HG02885 (cell line): ENCODE results near the gene SCMH1.

Experiments used
- ATAC-seq: cut with Tn5 transposase; IDR thresholded peaks from one replicate; pipeline ENCODE4 v1.9.1; 2021; ENCODE audit warnings: mild to moderate bottlenecking; ENCODE audit not compliant: unreplicated experiment, poor library complexity

Gene SCMH1

DNA sequence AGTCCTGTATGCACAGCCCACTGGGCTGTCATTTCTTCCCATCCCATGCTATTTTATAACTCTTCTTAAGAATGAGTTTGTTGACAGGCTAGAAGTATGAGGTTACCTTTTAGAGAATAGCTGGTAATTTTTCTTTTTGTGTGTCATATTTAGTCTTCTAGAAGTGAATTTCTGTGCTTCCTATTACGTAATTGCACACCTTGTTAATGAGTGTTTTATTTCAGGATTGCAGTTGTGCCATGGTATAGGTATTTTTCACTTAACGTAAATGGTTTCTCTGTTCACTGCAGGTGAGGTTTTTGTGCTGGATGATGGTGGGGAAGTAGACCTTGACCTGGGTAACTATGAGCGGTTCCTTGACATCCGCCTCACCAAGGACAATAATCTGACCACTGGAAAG, 257.6 kb downstream of the SCMH1 start:
- no peak for ATAC-seq

DNA sequence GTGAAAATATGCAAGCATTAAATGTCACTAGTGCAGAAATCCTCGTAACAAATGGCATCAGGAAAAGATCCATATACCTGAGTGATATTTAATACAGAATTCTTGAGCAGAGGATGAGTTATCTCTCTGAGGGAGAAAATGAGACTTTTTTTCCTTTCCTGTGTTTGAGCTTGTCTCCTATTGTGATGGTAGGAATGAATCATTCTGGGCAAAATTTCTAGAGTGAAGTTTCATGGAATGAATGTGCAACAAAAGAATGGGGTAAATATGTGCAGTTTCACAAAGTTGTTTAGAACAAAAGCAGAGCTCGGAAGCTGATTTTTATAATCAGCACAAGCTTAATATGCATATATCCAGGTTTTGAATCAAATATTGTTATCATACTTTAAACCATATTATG, 258.0 kb downstream of the SCMH1 start:
- ATAC-seq, result no peak

DNA sequence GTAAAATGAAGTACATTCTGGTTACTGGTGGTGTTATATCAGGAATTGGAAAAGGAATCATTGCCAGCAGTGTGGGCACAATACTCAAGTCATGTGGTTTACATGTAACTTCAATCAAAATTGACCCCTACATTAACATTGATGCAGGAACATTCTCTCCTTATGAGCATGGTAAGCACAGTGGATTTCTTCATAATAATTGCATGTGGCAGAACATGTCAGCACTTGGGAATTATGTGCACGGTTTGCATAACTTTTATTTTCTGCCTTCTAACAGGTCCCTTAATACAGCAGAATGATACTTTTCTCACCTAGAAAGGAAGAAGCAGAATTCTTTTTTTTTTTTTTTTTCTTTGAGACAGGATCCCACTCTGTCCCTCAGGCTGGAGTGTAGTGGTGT, 258.8 kb downstream of the SCMH1 start:
- ATAC-seq, result no peak

DNA sequence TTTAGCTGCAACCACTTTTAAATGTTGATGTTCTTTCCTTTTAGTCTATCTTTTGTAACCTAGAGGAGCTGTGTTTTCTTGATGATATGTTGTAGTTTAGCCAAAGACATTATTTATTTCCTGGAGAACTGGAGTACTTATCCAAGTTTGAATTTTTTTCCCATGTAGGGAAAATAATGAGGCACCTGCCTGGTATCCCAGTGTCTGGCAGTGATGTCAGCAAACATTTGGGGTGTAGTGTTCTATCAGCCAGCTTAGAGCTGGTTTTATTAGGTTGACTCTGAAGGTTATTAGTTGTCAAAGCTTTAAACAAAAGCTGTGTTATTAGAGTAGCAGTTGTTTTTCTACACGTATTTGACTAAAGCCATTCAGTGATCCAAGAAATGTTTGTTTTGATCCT, 259.4 kb downstream of the SCMH1 start:
- no peak for ATAC-seq

DNA sequence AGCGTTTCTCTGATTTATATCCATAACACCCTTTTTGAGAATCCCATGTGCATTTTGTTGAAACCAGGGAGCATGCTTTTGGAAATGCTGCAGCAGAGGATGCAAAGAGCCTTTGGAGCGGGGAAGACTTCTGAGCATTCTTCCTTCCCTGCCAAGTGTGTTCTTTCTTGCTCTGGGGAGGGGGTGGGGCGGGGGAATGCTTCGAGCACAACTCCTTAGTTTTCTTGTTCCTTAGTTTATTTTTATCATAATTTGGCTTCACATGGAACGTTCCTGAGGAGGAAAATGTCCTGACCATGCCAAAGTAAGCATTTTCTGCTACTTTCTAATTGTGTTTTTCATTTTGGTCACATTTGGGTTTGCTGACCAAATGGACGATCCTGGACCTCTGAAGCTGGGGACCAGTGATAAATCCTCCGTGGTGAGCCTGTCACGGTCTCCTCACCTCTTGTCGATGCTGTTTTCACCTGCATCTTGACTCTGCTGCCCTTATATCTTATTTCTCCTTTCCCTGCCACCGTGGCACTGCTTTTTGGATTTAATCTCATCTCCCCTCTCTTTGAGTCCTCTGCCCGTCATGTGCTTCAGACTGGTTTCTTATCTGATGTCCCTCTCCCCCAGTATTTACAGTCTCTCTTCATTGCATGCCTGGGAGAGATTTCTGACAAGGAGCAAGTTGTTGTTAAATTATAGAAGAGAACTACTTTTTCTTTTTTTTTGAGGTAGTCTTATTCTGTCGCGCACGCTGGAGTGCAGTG, 260.2 kb downstream of the SCMH1 start:
- ATAC-seq, result no peak

DNA sequence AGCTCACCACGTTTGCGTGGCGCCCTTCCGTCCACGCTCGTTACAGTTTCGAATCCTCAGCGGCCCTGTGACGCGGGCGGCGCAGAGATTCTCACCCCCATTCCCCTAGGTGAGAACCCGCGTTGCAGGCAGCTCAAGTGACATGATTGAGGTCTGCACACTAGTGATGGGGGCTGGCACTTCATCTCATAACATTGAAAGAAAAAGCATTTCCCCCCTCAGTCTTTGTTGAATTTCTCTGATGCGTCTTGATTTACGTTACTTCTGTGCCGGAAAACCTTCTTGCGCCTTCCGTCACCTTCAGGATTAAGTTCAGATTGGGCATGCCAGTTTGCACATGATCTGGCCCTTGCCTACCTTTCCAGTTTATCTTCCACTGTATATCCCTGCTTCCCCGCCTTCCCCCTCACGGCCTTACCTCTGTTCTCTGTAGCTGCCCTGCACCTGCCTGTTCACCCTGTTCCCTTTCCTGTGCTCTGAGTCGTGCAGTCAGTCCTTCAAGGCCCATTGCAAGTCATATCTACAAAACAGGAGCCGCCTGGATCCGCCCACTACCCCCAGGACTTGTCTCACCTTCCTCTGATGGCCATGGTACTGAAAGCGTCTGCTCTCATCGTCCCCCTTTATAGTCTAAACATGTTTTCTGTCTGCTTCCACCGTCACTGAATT, 261.5 kb downstream of the SCMH1 start:
- no peak for ATAC-seq

DNA sequence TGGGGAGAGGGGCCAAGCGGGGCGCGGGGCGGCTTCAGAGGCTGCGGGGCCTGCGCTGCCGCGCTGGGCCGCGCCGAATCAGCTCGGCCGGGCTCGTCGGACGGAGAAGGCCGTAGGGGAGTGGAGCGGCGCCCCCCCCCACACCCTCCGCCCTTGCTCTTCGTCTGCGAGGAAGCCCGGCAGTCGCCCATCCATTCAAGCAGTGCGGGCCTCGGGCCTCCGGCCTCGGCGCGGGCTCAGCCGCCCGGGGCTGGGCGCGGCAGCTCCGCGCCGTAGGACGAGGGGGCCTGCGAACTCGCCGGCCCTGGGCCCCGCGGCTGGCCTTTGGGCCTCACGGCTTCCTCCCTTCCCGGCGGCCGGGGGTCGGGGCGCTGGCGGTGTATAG, 262.0 kb downstream of the SCMH1 start:
- peak; percentile 22 for ATAC-seq

DNA sequence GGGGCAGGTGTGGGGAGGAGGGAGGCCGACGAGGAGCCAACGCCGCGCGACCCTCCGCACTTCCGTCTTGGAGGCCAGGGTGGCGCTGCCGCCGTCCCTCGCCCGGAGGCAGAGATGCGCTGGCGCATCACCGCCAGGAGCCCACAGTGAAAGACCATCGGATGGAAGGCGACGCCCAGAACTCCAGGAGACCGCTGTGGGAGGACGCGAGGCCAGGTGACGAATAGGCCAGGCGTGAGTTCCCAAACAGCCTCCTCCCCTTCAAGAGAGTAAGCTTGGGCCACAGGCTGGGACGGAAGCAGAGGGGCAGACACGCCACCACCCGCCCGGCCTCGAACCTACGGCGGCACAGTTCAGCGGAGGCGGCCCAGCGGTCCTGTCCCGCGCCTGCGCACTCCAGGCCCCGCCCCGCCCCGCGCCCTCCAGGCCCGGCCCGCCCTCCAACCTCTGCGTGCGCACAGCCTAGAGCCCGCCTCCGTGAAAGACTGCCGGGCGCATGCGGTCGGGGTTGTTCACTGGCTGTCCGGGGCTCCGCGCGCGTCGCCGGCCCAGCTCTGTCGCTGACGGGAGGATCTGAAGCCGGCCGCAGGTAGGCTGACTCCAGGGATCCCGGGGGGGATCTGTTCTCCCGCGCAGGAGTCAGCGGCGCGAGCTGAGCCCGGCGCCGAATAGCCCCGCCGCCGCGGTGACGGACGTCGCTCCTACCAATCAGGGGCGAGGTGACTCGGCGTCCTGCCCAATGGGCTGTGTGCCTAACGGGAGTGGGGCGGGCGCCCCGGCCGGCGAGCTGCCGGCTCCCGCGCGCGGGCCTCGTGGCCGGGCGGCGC, 262.7 kb downstream of the SCMH1 start, which contains the start of gene CTPS1:
Gene CTPS1, plus strand, starts transcription at position 456 of the 827 bp plus-strand sequence. CDS start 3,595 bp downstream, outside the sequence.
- ATAC-seq, result peak; percentile 91

DNA sequence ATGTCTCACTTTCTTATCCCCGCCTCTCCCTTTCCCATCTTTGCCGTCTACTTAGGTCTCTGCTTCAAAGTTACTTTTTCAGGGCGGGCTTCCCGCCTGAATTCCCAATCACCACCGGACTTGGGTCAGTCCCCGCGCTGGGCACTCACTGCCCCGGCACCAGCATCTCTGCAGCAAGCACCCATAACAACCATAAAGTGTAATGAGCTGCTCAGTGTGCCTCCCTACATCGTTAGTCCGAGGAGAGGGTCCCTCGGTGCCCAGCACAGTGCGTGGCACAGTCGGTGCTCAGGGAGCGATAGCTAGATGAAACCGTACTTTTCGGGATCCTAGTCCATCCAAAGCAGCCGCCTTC, 263.2 kb downstream of the SCMH1 start:
- no peak for ATAC-seq

DNA sequence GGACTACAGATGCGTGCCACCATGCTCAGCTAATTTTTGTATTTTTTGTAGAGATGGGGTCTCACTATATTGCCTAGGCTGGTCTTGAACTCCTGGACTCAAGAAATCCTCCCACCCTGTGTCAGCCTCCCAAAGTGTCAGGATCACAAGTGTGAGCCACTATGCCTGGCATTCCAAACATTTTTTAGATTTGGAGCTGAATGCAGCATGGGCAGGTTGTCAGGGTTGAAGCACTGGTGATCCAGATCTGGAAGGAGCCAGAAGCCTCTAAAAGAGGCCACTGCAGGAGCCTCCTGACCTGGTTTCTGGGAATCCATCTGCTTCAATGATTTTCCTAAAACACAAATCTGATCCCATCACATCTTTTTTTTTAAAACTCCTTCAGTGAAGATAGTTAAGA, 264.4 kb downstream of the SCMH1 start:
- ATAC-seq, result no peak
